Measurements from ENCODE around the gene PACC1. TPM values are rescaled to one million over a fixed set of nuclear protein-coding genes. Genes with fewer than 3 reads are reported as not detected.
A peak's percentile ranks its signal among the peaks of the same experiment; 100 is the strongest.
"Not testable (repeated sequence)": the region's sequence is repeated elsewhere in the genome, so short reads cannot be mapped to it uniquely, and the experiment has no call there.

The PACC1 gene
- total and polyA plus RNA-seq, 4 donors: 2.8 to 8.1 (median 6.8) TPM

DNA sequence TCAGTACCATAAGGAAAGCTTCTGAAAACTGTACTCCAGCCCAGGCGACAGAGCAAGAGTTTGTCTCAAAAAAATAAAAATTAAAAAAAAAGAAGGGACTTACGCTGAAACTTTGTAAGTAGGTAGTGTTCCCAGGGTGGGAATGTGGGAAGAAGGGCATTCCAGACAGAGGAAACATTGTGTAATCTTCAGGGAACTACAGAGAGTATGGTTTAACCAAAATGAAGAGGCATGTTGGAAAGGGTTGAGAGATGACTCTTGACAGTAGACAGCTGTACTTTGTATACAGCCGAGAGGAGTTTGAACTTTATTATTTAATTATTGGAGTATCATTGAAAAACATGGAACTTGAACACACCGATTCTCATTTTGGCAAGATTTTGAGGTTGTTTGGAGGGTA lies 86.4 kb downstream of the PACC1 start:
- ATAC-seq (ENCODE audit: insufficient read depth, low FRiP score): no peak
- no peaks in the 10 kb centered on the region for H3K27me3 ChIP-seq (ENCODE audit: control insufficient read depth in 3 of 3, insufficient read depth in 3 of 3, low read length in 2 of 3)
- no peak overlapping the region for H3K4me3 ChIP-seq
- WGBS, 2 donors: 72 to 81% methylated on average over 4 of the region's 4 CpGs
- H3K9me3 ChIP-seq (ENCODE audit: control insufficient read depth in 4 of 4, insufficient read depth in 3 of 4, low read length in 3 of 4): no peaks in the 10 kb centered on the region
- no peak overlapping the region for H3K27ac ChIP-seq (ENCODE audit: low read depth in 1 of 2, low read length in 1 of 2)
- H3K9ac ChIP-seq (ENCODE audit: insufficient read depth in 1 of 2, low read length in 2 of 2): no peak overlapping the region
- DNase-seq: peak in 1 of 3 donors; percentile 19
- TF ChIP-seq, protein P1, sequence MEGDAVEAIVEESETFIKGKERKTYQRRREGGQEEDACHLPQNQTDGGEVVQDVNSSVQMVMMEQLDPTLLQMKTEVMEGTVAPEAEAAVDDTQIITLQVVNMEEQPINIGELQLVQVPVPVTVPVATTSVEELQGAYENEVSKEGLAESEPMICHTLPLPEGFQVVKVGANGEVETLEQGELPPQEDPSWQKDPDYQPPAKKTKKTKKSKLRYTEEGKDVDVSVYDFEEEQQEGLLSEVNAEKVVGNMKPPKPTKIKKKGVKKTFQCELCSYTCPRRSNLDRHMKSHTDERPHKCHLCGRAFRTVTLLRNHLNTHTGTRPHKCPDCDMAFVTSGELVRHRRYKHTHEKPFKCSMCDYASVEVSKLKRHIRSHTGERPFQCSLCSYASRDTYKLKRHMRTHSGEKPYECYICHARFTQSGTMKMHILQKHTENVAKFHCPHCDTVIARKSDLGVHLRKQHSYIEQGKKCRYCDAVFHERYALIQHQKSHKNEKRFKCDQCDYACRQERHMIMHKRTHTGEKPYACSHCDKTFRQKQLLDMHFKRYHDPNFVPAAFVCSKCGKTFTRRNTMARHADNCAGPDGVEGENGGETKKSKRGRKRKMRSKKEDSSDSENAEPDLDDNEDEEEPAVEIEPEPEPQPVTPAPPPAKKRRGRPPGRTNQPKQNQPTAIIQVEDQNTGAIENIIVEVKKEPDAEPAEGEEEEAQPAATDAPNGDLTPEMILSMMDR (IDR thresholded peaks at IDR 0.05; ENCODE audit: control extremely low read depth, extremely low read depth): no peak
- H3K4me1 ChIP-seq (ENCODE audit: control insufficient read depth in 5 of 5, insufficient read depth in 5 of 5, low read length in 5 of 5): peaks cover 0 to 8% (median 0%) of the 10 kb centered on the region in 5 donors
- peaks cover 0 to 6% (median 4%) of the 10 kb centered on the region in 4 donors for H3K36me3 ChIP-seq (ENCODE audit: control insufficient read depth in 4 of 4, insufficient read depth in 4 of 4, low read length in 4 of 4)

DNA sequence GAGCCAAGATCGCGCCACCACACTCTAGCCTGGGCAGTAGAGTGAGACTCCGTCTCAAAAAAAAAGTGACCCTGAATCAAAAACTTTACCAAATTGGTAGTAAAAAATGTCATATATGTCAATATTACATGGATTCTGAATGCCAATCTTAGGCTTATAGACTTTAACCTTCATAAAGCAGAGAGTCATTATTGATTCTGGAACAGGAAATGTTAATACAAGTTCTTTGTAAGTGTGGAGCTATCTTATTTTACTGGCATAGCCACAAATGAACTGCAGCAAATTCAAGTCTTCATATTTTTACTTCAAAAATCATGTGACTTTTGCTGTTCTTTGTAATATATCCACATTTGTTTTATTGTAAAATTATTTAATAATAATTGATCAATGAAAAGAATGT lies 88.1 kb downstream of the PACC1 start:
- WGBS, 2 donors: 65 to 88% methylated on average over 3 of the region's 3 CpGs
- no peak for ATAC-seq (ENCODE audit: insufficient read depth, low FRiP score)
- no peak overlapping the region for H3K27ac ChIP-seq (ENCODE audit: low read depth in 1 of 2, low read length in 1 of 2)
- DNase-seq: no peak
- peaks cover 0 to 6% (median 2%) of the 10 kb centered on the region in 4 donors for H3K36me3 ChIP-seq (ENCODE audit: control insufficient read depth in 4 of 4, insufficient read depth in 4 of 4, low read length in 4 of 4)
- H3K9me3 ChIP-seq (ENCODE audit: control insufficient read depth in 4 of 4, insufficient read depth in 3 of 4, low read length in 3 of 4): no peaks in the 10 kb centered on the region
- H3K27me3 ChIP-seq (ENCODE audit: control insufficient read depth in 3 of 3, insufficient read depth in 3 of 3, low read length in 2 of 3): no peaks in the 10 kb centered on the region
- TF ChIP-seq, protein P1 (IDR thresholded peaks at IDR 0.05; ENCODE audit: control extremely low read depth, extremely low read depth): no peak
- peaks cover 0 to 8% (median 0%) of the 10 kb centered on the region in 5 donors for H3K4me1 ChIP-seq (ENCODE audit: control insufficient read depth in 5 of 5, insufficient read depth in 5 of 5, low read length in 5 of 5)
- no peak overlapping the region for H3K9ac ChIP-seq (ENCODE audit: insufficient read depth in 1 of 2, low read length in 2 of 2)
- no peak overlapping the region for H3K4me3 ChIP-seq

DNA sequence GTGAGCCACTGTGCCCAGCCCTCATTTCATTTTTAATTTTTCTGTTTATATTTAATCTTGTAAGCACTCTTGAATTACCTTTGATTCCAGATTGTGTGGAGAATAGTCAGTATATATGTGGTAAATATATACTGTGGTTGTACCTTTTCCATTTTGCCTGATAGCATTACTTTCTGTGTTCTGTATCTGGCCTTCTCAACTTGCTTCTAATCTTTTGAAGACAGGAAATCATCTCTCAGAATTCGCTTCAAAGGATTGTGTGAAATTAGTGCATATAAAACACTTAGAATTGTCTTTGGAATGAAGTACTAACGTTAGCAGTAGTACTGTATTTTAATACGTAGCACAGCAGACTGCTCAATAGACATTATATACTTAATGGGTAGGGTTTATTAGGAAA lies 91.6 kb downstream of the PACC1 start:
- Histone ChIP-seq H3K9ac (ENCODE audit: insufficient read depth in 1 of 2, low read length in 2 of 2) (no peak overlapping the region), H3K4me1 (ENCODE audit: control insufficient read depth in 5 of 5, insufficient read depth in 5 of 5, low read length in 5 of 5) (peaks cover 0 to 4% (median 0%) of the 10 kb centered on the region in 5 donors), H3K9me3 (ENCODE audit: control insufficient read depth in 4 of 4, insufficient read depth in 3 of 4, low read length in 3 of 4) (no peaks in the 10 kb centered on the region), H3K27ac (ENCODE audit: low read depth in 1 of 2, low read length in 1 of 2) (no peak overlapping the region), H3K27me3 (ENCODE audit: control insufficient read depth in 3 of 3, insufficient read depth in 3 of 3, low read length in 2 of 3) (no peaks in the 10 kb centered on the region), H3K36me3 (ENCODE audit: control insufficient read depth in 4 of 4, insufficient read depth in 4 of 4, low read length in 4 of 4) (no peaks in the 10 kb centered on the region), H3K4me3 (no peak overlapping the region)
- 42 to 48% methylated on average over 3 of the region's 3 CpGs for WGBS, 2 donors
- TF ChIP-seq, protein P1 (IDR thresholded peaks at IDR 0.05; ENCODE audit: control extremely low read depth, extremely low read depth): no peak
- ATAC-seq (ENCODE audit: insufficient read depth, low FRiP score) (no peak), DNase-seq (no peak)

DNA sequence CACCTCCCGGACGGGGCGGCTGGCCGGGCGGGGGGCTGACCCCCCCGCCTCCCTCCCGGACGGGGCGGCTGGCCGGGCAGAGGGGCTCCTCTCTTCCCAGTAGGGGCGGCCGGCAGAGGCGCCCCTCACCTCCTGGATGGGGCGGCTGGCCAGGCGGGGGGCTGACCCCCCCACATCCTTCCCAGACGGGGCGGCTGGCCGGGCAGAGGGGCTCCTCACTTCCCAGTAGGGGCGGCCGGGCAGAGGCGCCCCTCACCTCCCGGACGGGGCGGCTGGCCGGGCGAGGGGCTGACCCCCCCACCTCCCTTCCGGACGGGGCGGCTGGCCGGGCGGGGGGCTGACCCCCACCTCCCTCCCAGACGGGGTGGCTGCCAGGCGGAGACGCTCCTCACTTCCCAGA lies 93.7 kb downstream of the PACC1 start:
- WGBS, 2 donors: 93% methylated on average over 23 of the region's 34 CpGs; no CpG with 5 or more reads in 1 of the 2 donors

More for the DNA sequence above, 93.7 kb downstream of the PACC1 start:
- H3K27ac ChIP-seq (ENCODE audit: low read depth in 1 of 2, low read length in 1 of 2); DNase-seq; H3K9ac ChIP-seq (ENCODE audit: insufficient read depth in 1 of 2, low read length in 2 of 2); H3K27me3 ChIP-seq (ENCODE audit: control insufficient read depth in 3 of 3, insufficient read depth in 3 of 3, low read length in 2 of 3); ATAC-seq (ENCODE audit: insufficient read depth, low FRiP score); H3K4me3 ChIP-seq; H3K36me3 ChIP-seq (ENCODE audit: control insufficient read depth in 4 of 4, insufficient read depth in 4 of 4, low read length in 4 of 4); H3K9me3 ChIP-seq (ENCODE audit: control insufficient read depth in 4 of 4, insufficient read depth in 3 of 4, low read length in 3 of 4): not testable (repeated sequence)
- peaks cover 0 to 14% (median 0%) of the 10 kb centered on the region in 5 donors for H3K4me1 ChIP-seq (ENCODE audit: control insufficient read depth in 5 of 5, insufficient read depth in 5 of 5, low read length in 5 of 5)
